Suprapubic skin (tissue), 4 donors: ENCODE results near the gene SLCO1A2. TPM values are rescaled to one million over a fixed set of nuclear protein-coding genes. Genes with fewer than 3 reads are reported as not detected.

Experiments
- DNase-seq, 2 donors: peaks; one replicate each; pipeline ENCODE4 v3.0.0-alpha.2; 2019; ENCODE audit warnings: low spot score in 2 of 2
- H3K27ac ChIP-seq: fragments of 200-600 bp; sonication (generic); one replicate; pipeline ENCODE4 v1.5.1; 2019
- H3K27me3 ChIP-seq: fragments of 200-600 bp; sonication (generic); one replicate; pipeline ENCODE4 v1.5.1; 2019
- H3K36me3 ChIP-seq: fragments of 200-600 bp; sonication (generic); one replicate; pipeline ENCODE4 v1.5.1; 2019
- H3K4me1 ChIP-seq: fragments of 200-600 bp; sonication (generic); one replicate; pipeline ENCODE4 v1.5.1; 2019
- H3K4me3 ChIP-seq: fragments of 200-600 bp; sonication (generic); one replicate; pipeline ENCODE4 v1.5.1; 2019; ENCODE audit warnings: mild to moderate bottlenecking
- H3K9me3 ChIP-seq: fragments of 200-600 bp; sonication (generic); one replicate; pipeline ENCODE4 v1.5.1; 2019
- EP300 ChIP-seq: sonication (generic); formaldehyde crosslinking; IDR thresholded peaks from one replicate; pipeline ENCODE4 v1.6.1; 2017; ENCODE audit warnings: antibody characterized with exemption
- POLR2A ChIP-seq, 2 donors: fragments of 450-650 bp; IDR thresholded peaks; one replicate each; pipeline ENCODE4 v1.6.1; 2017; ENCODE audit warnings: antibody characterized with exemption in 2 of 2, mild to moderate bottlenecking in 2 of 2, moderate library complexity in 2 of 2
- POLR2AphosphoS5 ChIP-seq, 3 donors: sonication (generic); formaldehyde crosslinking; IDR thresholded peaks; one replicate each; pipeline ENCODE4 v1.6.1; 2017; ENCODE audit warnings: antibody characterized with exemption in 3 of 3
- WGBS: methylation state at CpG from one replicate; pipeline ENCODE4 v1.1.5; 2018; 5-methylcytosine and 5-hydroxymethylcytosine counted together
- total RNA-seq, 4 donors: library from RNA; depleted of rRNA; stranded (reverse); fragments of >200 nt; gene quantifications; one replicate each; pipeline ENCODE4 v1.1.0, GENCODE V29; 2016
- TF ChIP-seq, protein P1 (sequence below), 2 donors: fragments of 200-600 bp in 1 of 2; fragments of 450-650 bp in 1 of 2; sonication (generic) in 1 of 2; IDR thresholded peaks; one replicate each; pipeline ENCODE4 v1.5.1; 2016 to 2019; ENCODE audit warnings: antibody characterized with exemption in 2 of 2, mild to moderate bottlenecking in 1 of 2, moderate library complexity in 1 of 2

SLCO1A2 gene
- total RNA-seq, 4 donors from 2014 or later = not detected

GRCh38 chr12:21353487-21353886 is 18.8 kb upstream of the SLCO1A2 start:
- WGBS = 32% methylated on average over 1 of the region's 1 CpG
- H3K4me1 ChIP-seq = no peaks in the 10 kb centered on the region
- no peak for DNase-seq
- no peak overlapping the region for H3K27ac ChIP-seq
- no peaks in the 10 kb centered on the region for H3K36me3 ChIP-seq
- no peak for TF ChIP-seq EP300
- TF ChIP-seq POLR2A (IDR thresholded peaks at IDR 0.05) = no peak
- TF ChIP-seq, protein P1, sequence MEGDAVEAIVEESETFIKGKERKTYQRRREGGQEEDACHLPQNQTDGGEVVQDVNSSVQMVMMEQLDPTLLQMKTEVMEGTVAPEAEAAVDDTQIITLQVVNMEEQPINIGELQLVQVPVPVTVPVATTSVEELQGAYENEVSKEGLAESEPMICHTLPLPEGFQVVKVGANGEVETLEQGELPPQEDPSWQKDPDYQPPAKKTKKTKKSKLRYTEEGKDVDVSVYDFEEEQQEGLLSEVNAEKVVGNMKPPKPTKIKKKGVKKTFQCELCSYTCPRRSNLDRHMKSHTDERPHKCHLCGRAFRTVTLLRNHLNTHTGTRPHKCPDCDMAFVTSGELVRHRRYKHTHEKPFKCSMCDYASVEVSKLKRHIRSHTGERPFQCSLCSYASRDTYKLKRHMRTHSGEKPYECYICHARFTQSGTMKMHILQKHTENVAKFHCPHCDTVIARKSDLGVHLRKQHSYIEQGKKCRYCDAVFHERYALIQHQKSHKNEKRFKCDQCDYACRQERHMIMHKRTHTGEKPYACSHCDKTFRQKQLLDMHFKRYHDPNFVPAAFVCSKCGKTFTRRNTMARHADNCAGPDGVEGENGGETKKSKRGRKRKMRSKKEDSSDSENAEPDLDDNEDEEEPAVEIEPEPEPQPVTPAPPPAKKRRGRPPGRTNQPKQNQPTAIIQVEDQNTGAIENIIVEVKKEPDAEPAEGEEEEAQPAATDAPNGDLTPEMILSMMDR (IDR thresholded peaks at IDR 0.05) = no peak
- no peak for TF ChIP-seq POLR2AphosphoS5 (IDR thresholded peaks at IDR 0.05)
- no peak overlapping the region for H3K4me3 ChIP-seq
- no peaks in the 10 kb centered on the region for H3K27me3 ChIP-seq
- no peaks in the 10 kb centered on the region for H3K9me3 ChIP-seq

DNA sequence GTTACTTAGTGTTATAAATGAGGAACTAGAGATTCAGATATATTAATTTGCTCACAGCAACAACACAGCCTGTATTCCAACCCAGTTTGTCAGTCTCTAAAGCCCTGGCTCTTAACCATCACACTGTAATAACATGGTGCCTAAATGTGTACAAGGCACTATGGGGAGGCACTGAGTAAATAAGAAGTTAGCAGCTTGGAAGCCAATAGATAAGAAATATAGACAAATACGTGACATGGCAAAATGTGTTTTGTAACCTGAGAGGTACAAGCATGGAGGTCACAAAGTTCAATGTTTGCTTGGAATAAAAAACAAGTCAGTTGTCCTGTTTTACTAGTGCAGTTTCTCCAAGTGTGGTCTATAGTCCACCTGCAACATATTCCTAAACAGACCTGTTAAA is 16.3 kb upstream of the SLCO1A2 start:
- DNase-seq = no peak
- Histone ChIP-seq H3K4me1 (no peaks in the 10 kb centered on the region), H3K4me3 (no peak overlapping the region), H3K27me3 (no peaks in the 10 kb centered on the region), H3K27ac (no peak overlapping the region), H3K36me3 (no peaks in the 10 kb centered on the region), H3K9me3 (no peaks in the 10 kb centered on the region)
- WGBS = 68% methylated on average over 1 of the region's 1 CpG
- no peak for TF ChIP-seq EP300
- no peak for TF ChIP-seq POLR2A (IDR thresholded peaks at IDR 0.05)
- TF ChIP-seq, protein P1 (IDR thresholded peaks at IDR 0.05) = no peak
- no peak for TF ChIP-seq POLR2AphosphoS5 (IDR thresholded peaks at IDR 0.05)

GRCh38 chr12:21346542-21347205 is 12.0 kb upstream of the SLCO1A2 start:
- Histone ChIP-seq H3K4me1 (no peaks in the 10 kb centered on the region), H3K27ac (no peak overlapping the region), H3K27me3 (no peaks in the 10 kb centered on the region), H3K36me3 (no peaks in the 10 kb centered on the region), H3K9me3 (no peaks in the 10 kb centered on the region), H3K4me3 (no peak overlapping the region)
- DNase-seq = no peak
- WGBS = 40% methylated on average over 1 of the region's 1 CpG
- no peak for TF ChIP-seq POLR2A (IDR thresholded peaks at IDR 0.05)
- TF ChIP-seq, protein P1 (IDR thresholded peaks at IDR 0.05) = no peak
- TF ChIP-seq POLR2AphosphoS5 (IDR thresholded peaks at IDR 0.05) = no peak
- TF ChIP-seq EP300 = no peak

GRCh38 chr12:21343636-21344035 is 8.9 kb upstream of the SLCO1A2 start:
- no peaks in the 10 kb centered on the region for H3K9me3 ChIP-seq
- H3K4me1 ChIP-seq = no peaks in the 10 kb centered on the region
- TF ChIP-seq POLR2A (IDR thresholded peaks at IDR 0.05) = no peak
- TF ChIP-seq POLR2AphosphoS5 (IDR thresholded peaks at IDR 0.05) = no peak
- no peaks in the 10 kb centered on the region for H3K27me3 ChIP-seq
- no peak overlapping the region for H3K27ac ChIP-seq
- no peak overlapping the region for H3K4me3 ChIP-seq
- H3K36me3 ChIP-seq = no peaks in the 10 kb centered on the region
- no peak for DNase-seq

- H3K4me3 ChIP-seq = no peak overlapping the region
- no peaks in the 10 kb centered on the region for H3K27me3 ChIP-seq
- H3K4me1 ChIP-seq = no peaks in the 10 kb centered on the region
- H3K36me3 ChIP-seq = no peaks in the 10 kb centered on the region
- H3K27ac ChIP-seq = no peak overlapping the region
- no peak for DNase-seq
- TF ChIP-seq, protein P1 (IDR thresholded peaks at IDR 0.05) = no peak
- TF ChIP-seq EP300 (no peak), POLR2AphosphoS5 (IDR thresholded peaks at IDR 0.05) (no peak), POLR2A (IDR thresholded peaks at IDR 0.05) (no peak)
- no peaks in the 10 kb centered on the region for H3K9me3 ChIP-seq
- WGBS = 72% methylated on average over 4 of the region's 4 CpGs
Observed at GRCh38 chr12:21341769-21342168, 7.1 kb upstream of the SLCO1A2 start.

DNA sequence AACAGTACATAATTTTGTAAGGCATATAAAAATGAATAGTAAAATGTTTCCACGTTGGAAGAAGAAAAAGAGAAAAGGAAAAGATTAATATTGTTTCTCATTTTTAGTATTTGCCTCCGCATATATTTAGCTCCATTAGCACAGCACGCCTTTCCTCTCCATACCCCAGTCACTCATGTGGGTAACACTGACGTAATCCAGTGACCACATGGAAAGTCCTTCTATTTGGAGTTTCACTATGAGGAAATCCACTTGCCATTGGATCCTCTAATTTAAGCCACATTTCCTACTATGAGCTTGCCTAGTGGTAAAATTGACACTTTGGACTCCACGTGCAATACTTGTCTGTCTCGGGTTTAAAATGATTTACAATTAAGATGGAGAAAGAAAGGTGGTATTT is 5.7 kb upstream of the SLCO1A2 start:
- 76% methylated on average over 6 of the region's 6 CpGs for WGBS

More for the DNA sequence above, 5.7 kb upstream of the SLCO1A2 start:
- no peaks in the 10 kb centered on the region for H3K4me1 ChIP-seq
- no peaks in the 10 kb centered on the region for H3K9me3 ChIP-seq
- no peak for TF ChIP-seq POLR2AphosphoS5 (IDR thresholded peaks at IDR 0.05)
- TF ChIP-seq, protein P1 (IDR thresholded peaks at IDR 0.05) = no peak
- TF ChIP-seq EP300 = no peak
- no peak for TF ChIP-seq POLR2A (IDR thresholded peaks at IDR 0.05)
- no peak overlapping the region for H3K27ac ChIP-seq
- no peak overlapping the region for H3K4me3 ChIP-seq
- DNase-seq = no peak
- H3K36me3 ChIP-seq = no peaks in the 10 kb centered on the region
- no peaks in the 10 kb centered on the region for H3K27me3 ChIP-seq
